Vagina (tissue), 2 donors: ENCODE results near the gene WWOX. TPM values are rescaled to one million over a fixed set of nuclear protein-coding genes. Genes with fewer than 3 reads are reported as not detected.
"Not testable (repeated sequence)": the region's sequence is repeated elsewhere in the genome, so short reads cannot be mapped to it uniquely, and the experiment has no call there.

Experiments used
- DNase-seq, 2 donors: peaks; one replicate each; pipeline ENCODE4 v3.0.0-alpha.2; 2017; ENCODE audit errors: extremely low spot score in 2 of 2
- H3K27ac ChIP-seq: fragments of 200-600 bp; sonication (generic); one replicate; pipeline ENCODE4 v1.5.1; 2019
- H3K27me3 ChIP-seq: fragments of 200-600 bp; sonication (generic); one replicate; pipeline ENCODE4 v1.5.1; 2019
- H3K36me3 ChIP-seq, 2 donors: fragments of 200-600 bp; sonication (generic); one replicate each; pipeline ENCODE4 v1.5.1; 2017 to 2019
- H3K4me1 ChIP-seq: fragments of 200-600 bp; sonication (generic); one replicate; pipeline ENCODE4 v1.5.1; 2019
- H3K4me3 ChIP-seq, 2 donors: fragments of 200-600 bp; sonication (generic); 1 replicate in 1 of 2; 2 replicates in 1 of 2; pipeline ENCODE4 v1.5.1; 2016 to 2019
- H3K9me3 ChIP-seq: fragments of 200-600 bp; sonication (generic); one replicate; pipeline ENCODE4 v1.5.1; 2019
- POLR2A ChIP-seq, 2 donors: fragments of 450-650 bp; IDR thresholded peaks; one replicate each; pipeline ENCODE4 v1.6.1; 2017; ENCODE audit warnings: antibody characterized with exemption in 2 of 2, mild to moderate bottlenecking in 2 of 2, moderate library complexity in 2 of 2
- POLR2AphosphoS5 ChIP-seq, 2 donors: sonication (generic); formaldehyde crosslinking; IDR thresholded peaks; one replicate each; pipeline ENCODE4 v1.9.0; 2017; ENCODE audit warnings: antibody characterized with exemption in 2 of 2, mild to moderate bottlenecking in 2 of 2, low read depth in 1 of 2; ENCODE audit not compliant: insufficient read depth in 1 of 2
- intact Hi-C: fragments of 100-400 bp; cut with DNase I; formaldehyde crosslinking; loops from one replicate; pipeline ENCODE4 v1.15.1; 2023
- total RNA-seq: library from RNA; depleted of rRNA; stranded (reverse); fragments of >200 nt; gene quantifications from one replicate; pipeline ENCODE4 v1.2.3, GENCODE V29; 2016
- TF ChIP-seq, protein P1 (sequence below), 3 experiments: fragments of 450-650 bp in 2 of 3; fragments of 200-600 bp in 1 of 3; sonication (generic) in 1 of 3; IDR thresholded peaks; one replicate each; pipeline ENCODE4 v1.5.1; 2017 to 2019; ENCODE audit warnings: antibody characterized with exemption in 3 of 3, mild to moderate bottlenecking in 2 of 3, moderate library complexity in 2 of 3

The WWOX gene
- total RNA-seq, 1 donor from 2014 or later, result 33.1 TPM

DNA sequence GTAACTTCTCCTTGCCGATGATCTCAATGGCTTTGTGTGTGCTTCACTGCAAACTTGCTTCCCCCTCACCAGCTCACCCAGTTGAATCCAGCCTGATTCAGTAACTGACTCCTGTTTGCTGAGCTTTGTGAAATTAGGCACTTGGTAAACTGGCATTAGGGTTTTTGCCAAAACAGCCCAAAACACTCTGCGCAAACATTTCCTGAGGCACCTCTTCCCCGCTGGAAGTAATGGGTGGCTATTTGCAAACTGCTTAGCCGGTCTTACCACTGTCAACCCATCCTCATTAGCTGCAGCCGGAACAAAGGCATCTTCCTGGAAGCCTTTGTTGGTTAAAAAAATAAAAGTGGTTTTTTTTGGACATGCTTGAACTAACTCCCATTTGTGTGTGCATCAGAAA lies 1147.9 kb downstream of the WWOX start:
- H3K4me3 ChIP-seq, result no peak overlapping the region
- H3K27me3 ChIP-seq, result no peaks in the 10 kb centered on the region
- TF ChIP-seq POLR2A (IDR thresholded peaks at IDR 0.05), result no peak
- TF ChIP-seq POLR2AphosphoS5 (IDR thresholded peaks at IDR 0.05; ENCODE audit: insufficient read depth in 1 of 2, low read depth in 1 of 2), result no peak
- TF ChIP-seq, protein P1, sequence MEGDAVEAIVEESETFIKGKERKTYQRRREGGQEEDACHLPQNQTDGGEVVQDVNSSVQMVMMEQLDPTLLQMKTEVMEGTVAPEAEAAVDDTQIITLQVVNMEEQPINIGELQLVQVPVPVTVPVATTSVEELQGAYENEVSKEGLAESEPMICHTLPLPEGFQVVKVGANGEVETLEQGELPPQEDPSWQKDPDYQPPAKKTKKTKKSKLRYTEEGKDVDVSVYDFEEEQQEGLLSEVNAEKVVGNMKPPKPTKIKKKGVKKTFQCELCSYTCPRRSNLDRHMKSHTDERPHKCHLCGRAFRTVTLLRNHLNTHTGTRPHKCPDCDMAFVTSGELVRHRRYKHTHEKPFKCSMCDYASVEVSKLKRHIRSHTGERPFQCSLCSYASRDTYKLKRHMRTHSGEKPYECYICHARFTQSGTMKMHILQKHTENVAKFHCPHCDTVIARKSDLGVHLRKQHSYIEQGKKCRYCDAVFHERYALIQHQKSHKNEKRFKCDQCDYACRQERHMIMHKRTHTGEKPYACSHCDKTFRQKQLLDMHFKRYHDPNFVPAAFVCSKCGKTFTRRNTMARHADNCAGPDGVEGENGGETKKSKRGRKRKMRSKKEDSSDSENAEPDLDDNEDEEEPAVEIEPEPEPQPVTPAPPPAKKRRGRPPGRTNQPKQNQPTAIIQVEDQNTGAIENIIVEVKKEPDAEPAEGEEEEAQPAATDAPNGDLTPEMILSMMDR (IDR thresholded peaks at IDR 0.05), result no peak
- intact Hi-C loops, result no loop called here
- H3K4me1 ChIP-seq, result peaks cover 7% of the 10 kb centered on the region
- H3K9me3 ChIP-seq, result no peaks in the 10 kb centered on the region
- H3K27ac ChIP-seq, result no peak overlapping the region
- peak in 1 of 2 donors; percentile 49 for DNase-seq
- no peaks in the 10 kb centered on the region for H3K36me3 ChIP-seq

DNA sequence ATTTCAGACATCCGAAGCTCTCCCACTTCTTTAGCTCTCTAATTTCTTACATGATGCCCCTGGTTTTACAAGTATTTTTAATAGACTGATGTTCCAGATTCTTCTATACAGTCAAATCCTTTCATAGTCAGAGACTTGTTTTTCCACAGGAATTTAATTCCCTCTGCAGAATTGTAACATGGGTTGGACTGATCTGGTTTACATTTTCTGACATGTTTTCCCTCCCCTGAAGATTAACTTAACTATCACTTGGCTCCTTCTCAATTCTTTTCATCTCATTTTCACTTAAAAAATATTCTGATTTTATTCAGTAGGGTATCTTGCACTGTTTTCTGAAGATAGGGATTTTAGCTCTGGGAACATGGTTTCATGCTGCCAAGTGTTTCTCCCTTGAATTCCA lies 1148.9 kb downstream of the WWOX start:
- Histone ChIP-seq H3K4me3 (no peak overlapping the region), H3K4me1 (peaks cover 7% of the 10 kb centered on the region), H3K27ac (no peak overlapping the region), H3K9me3 (no peaks in the 10 kb centered on the region), H3K36me3 (no peaks in the 10 kb centered on the region), H3K27me3 (no peaks in the 10 kb centered on the region)
- TF ChIP-seq, protein P1 (IDR thresholded peaks at IDR 0.05), result no peak
- TF ChIP-seq POLR2AphosphoS5 (IDR thresholded peaks at IDR 0.05; ENCODE audit: insufficient read depth in 1 of 2, low read depth in 1 of 2) (no peak), POLR2A (IDR thresholded peaks at IDR 0.05) (no peak)
- no peak for DNase-seq
- intact Hi-C loops, result no loop called here

DNA sequence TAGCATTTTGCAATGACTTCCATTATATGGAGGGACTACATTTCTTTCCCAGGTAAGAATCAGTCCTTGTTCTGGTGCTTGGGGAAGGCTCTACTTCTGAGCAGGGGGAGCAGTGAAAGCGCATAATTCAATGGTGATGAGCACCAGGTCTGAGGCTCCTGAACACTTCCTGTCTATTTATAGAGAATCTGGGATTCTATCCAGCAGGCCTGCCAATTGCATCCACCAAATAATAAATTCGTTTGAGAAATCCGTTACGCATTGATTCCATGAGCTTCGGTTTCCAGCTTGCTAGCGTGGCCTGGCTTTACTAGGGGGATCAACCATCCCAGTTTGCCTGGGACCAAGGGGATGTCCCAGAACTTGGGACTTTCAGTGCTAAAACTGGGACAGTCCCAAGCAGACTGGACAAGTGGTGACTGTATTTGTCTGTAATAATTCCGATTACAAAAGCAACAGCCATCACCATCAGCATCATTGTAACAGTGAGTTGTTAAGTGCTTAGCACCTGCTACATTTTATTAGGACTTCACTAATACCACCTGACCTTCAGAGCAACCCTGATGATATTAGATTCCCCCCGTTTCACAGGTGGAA lies 1151.1 kb downstream of the WWOX start:
- H3K27ac ChIP-seq, result no peak overlapping the region
- peaks cover 7% of the 10 kb centered on the region for H3K4me1 ChIP-seq
- H3K9me3 ChIP-seq, result no peaks in the 10 kb centered on the region
- no peak overlapping the region for H3K4me3 ChIP-seq
- DNase-seq, result peak in 1 of 2 donors; percentile 49
- no peaks in the 10 kb centered on the region for H3K27me3 ChIP-seq
- intact Hi-C loops, result no loop called here
- H3K36me3 ChIP-seq, result no peaks in the 10 kb centered on the region
- no peak for TF ChIP-seq POLR2A (IDR thresholded peaks at IDR 0.05)
- TF ChIP-seq POLR2AphosphoS5 (IDR thresholded peaks at IDR 0.05; ENCODE audit: insufficient read depth in 1 of 2, low read depth in 1 of 2), result no peak
- TF ChIP-seq, protein P1 (IDR thresholded peaks at IDR 0.05), result no peak

DNA sequence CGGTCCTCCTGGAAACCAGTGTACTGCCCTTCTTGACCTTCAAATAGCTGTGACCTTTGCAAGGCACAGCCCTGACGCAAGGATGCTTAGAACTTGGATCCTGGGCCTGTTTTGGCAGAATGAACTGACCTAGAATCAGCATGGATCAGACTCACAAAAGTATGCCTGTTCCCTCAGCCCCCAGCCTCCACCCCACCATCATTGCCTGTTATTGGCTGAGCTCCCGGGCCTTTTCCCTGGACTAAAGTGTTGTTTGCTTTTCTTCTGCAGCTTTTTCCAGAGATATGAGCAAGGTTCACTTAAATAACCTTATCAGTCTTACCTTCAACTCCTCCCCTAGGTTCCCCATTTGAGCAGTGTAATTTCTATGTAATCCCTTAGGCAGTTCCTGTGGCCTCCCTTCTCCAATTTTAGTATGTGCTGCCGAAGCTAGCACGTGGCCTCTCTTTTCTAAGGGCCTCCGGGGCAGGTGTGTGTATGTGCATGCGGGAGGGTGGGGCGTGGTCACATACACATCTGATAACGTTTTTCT lies 1153.7 kb downstream of the WWOX start:
- H3K9me3 ChIP-seq, result no peaks in the 10 kb centered on the region
- H3K4me1 ChIP-seq, result peaks cover 5% of the 10 kb centered on the region
- no peaks in the 10 kb centered on the region for H3K27me3 ChIP-seq
- peak in 1 of 2 donors; percentile 86 for DNase-seq
- TF ChIP-seq POLR2A (IDR thresholded peaks at IDR 0.05) (no peak), POLR2AphosphoS5 (IDR thresholded peaks at IDR 0.05; ENCODE audit: insufficient read depth in 1 of 2, low read depth in 1 of 2) (no peak)
- TF ChIP-seq, protein P1 (IDR thresholded peaks at IDR 0.05), result no peak
- intact Hi-C loops, result no loop called here
- H3K4me3 ChIP-seq, result no peak overlapping the region
- no peaks in the 10 kb centered on the region for H3K36me3 ChIP-seq
- H3K27ac ChIP-seq, result no peak overlapping the region

DNA sequence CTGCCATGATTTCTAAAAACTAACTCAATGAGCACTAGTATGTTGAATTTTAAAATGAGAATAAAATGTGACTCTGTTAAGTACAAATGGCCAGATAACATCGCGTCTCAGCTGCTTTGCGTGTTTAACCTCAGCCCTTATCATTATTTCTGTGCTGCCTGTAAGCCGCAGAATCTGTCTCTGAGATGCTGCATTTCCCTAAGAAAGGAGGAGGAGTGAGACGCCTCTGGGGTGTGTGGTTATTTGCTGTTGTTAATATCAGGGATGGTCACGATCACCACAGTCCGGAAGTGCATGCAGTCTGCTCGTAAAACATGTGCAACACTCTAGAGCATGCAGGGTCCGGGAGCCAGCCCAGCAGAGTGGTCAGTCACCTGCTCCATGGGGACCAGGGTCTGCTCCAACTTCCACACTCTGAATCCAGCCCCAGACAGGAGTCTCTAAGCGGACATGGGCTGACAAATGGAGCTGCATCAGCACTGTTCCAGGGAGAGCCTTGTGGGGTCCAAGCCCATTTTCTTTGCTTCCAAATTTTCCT lies 1158.6 kb downstream of the WWOX start:
- no peak for TF ChIP-seq POLR2AphosphoS5 (IDR thresholded peaks at IDR 0.05; ENCODE audit: insufficient read depth in 1 of 2, low read depth in 1 of 2)
- TF ChIP-seq POLR2A (IDR thresholded peaks at IDR 0.05), result no peak
- TF ChIP-seq, protein P1 (IDR thresholded peaks at IDR 0.05), result no peak
- H3K4me1 ChIP-seq, result no peaks in the 10 kb centered on the region
- no peak overlapping the region for H3K27ac ChIP-seq
- H3K4me3 ChIP-seq, result no peak overlapping the region
- no peaks in the 10 kb centered on the region for H3K27me3 ChIP-seq
- intact Hi-C loops, result no loop called here
- peak in 1 of 2 donors; percentile 72 for DNase-seq
- H3K36me3 ChIP-seq, result no peaks in the 10 kb centered on the region
- H3K9me3 ChIP-seq, result no peaks in the 10 kb centered on the region

DNA sequence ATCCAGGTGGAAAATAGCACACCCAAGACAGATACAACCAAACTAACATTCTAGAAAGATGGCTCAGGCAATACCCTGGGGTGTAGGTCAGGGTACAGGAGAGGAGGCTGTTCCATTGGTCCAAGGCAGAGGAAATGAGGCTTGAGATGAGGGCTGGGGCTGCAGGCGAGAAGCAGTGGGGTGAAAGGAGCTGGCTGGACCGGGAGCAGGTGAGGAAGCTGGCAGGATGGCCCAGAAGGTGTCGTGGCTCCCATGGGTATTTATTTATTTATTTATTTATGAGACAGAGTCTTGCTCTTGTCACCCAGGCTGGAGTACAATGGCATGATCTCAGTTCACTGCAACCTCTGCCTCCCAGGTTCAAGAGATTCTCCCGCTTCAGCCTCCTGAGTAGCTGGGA lies 1161.4 kb downstream of the WWOX start:
- H3K27me3 ChIP-seq, H3K27ac ChIP-seq, intact Hi-C loops, H3K4me1 ChIP-seq, H3K36me3 ChIP-seq, H3K9me3 ChIP-seq, H3K4me3 ChIP-seq: not testable (repeated sequence)
- DNase-seq, result peak in 1 of 2 donors; percentile 52
